ENCODE data around the gene NCK1. TPM values are rescaled to one million over a fixed set of nuclear protein-coding genes. Genes with fewer than 3 reads are reported as not detected.

Gene NCK1
- total RNA-seq, 1 experiment from 2014 or later = 24.5 TPM

Other genes with a start within 250 kb of the NCK1 start
- 14.0 and 22.4 TPM in 2 replicates for gene STAG1, start 109.8 kb upstream of the NCK1 start, total RNA-seq (2014; rRNA removed; shearing (Covaris generic))
- 6.7 and 13.6 TPM in 2 replicates for gene SLC35G2, start 43.1 kb upstream of the NCK1 start, total RNA-seq (2014; rRNA removed; shearing (Covaris generic))
- gene IL20RB, start 95.8 kb downstream of the NCK1 start, total RNA-seq (2014; rRNA removed; shearing (Covaris generic)) = 0.25 and 3.3 TPM in 2 replicates

All from G401 (cell line).